Colonic mucosa (tissue), 4 donors: Measurements from ENCODE around the gene COG6. TPM values are rescaled to one million over a fixed set of nuclear protein-coding genes. Genes with fewer than 3 reads are reported as not detected.

Experiments used
- DNase-seq: peaks from one replicate; pipeline ENCODE4 v3.0.0-alpha.2; 2020
- H3K27ac ChIP-seq: fragments of 200-600 bp; one replicate; pipeline ENCODE4 v1.8.0; 2021
- H3K27me3 ChIP-seq: fragments of 200-600 bp; one replicate; pipeline ENCODE4 v1.8.0; 2021
- H3K36me3 ChIP-seq: fragments of 200-600 bp; one replicate; pipeline ENCODE4 v1.8.0; 2021
- H3K4me1 ChIP-seq: fragments of 200-600 bp; one replicate; pipeline ENCODE4 v1.8.0; 2021; ENCODE audit warnings: mild to moderate bottlenecking
- H3K4me3 ChIP-seq: fragments of 200-600 bp; one replicate; pipeline ENCODE4 v1.8.0; 2021
- H3K9ac ChIP-seq, 2 donors: one replicate each; pipeline ENCODE4 v1.7.0; 2013; ENCODE audit warnings: control low read depth in 2 of 2, low read depth in 2 of 2, low read length in 2 of 2
- H3K9me3 ChIP-seq: fragments of 200-600 bp; one replicate; pipeline ENCODE4 v1.8.0; 2021
- intact Hi-C: fragments of 100-400 bp; cut with DNase I; formaldehyde crosslinking; loops from one replicate; pipeline ENCODE4 v1.14.1; 2022
- total RNA-seq, 2 donors: library from RNA; stranded (reverse); fragmentation: NEBNext Ultra II Directional in 1 of 2; extraction: Animal tissue kit (Norgen Biotek cat#: 25700) in 1 of 2; gene quantifications; one replicate each; pipeline ENCODE4 v1.2.1, GENCODE V29; 2021
- TF ChIP-seq, protein P1 (sequence below): fragments of 200-600 bp; IDR thresholded peaks from one replicate; pipeline ENCODE4 v1.8.0; 2022; ENCODE audit warnings: antibody characterized with exemption, mild to moderate bottlenecking
- donor health status: healthy.
- donor health status: DM: no; HTN: no; CAD: no.
- donor health status: DM: no; HTN: no; CAD: no.

Gene COG6
- total RNA-seq, 2 donors from 2014 or later, result 31.9 to 37.0 TPM

DNA sequence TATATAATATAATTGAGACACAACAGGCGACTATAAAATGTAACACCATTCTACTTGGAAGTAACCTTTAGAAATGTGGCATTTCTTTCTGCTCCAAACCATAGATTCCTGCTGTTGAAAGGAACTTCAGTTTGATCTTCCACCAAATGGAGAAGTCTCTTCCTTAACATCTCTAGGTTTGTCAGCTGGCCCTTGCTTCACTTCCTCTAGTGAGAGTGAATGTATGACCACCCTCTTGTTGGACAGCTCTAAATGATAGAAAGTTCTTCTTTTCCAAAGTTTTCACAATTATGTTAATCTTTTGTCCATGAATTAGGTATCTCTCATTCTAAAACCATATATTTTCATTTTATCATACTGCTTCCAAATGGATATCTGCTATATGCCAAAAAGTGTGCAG is 13.8 kb upstream of the COG6 start:
- no peaks in the 10 kb centered on the region for H3K27me3 ChIP-seq
- DNase-seq, result no peak
- no peaks in the 10 kb centered on the region for H3K4me1 ChIP-seq
- no peak overlapping the region for H3K4me3 ChIP-seq
- no peaks in the 10 kb centered on the region for H3K9me3 ChIP-seq
- TF ChIP-seq, protein P1, sequence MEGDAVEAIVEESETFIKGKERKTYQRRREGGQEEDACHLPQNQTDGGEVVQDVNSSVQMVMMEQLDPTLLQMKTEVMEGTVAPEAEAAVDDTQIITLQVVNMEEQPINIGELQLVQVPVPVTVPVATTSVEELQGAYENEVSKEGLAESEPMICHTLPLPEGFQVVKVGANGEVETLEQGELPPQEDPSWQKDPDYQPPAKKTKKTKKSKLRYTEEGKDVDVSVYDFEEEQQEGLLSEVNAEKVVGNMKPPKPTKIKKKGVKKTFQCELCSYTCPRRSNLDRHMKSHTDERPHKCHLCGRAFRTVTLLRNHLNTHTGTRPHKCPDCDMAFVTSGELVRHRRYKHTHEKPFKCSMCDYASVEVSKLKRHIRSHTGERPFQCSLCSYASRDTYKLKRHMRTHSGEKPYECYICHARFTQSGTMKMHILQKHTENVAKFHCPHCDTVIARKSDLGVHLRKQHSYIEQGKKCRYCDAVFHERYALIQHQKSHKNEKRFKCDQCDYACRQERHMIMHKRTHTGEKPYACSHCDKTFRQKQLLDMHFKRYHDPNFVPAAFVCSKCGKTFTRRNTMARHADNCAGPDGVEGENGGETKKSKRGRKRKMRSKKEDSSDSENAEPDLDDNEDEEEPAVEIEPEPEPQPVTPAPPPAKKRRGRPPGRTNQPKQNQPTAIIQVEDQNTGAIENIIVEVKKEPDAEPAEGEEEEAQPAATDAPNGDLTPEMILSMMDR, result no peak
- H3K36me3 ChIP-seq, result no peaks in the 10 kb centered on the region
- no peak overlapping the region for H3K9ac ChIP-seq
- intact Hi-C loops, result no loop called here
- H3K27ac ChIP-seq, result no peak overlapping the region

GRCh38 chr13:39646122-39646521 is 9.3 kb upstream of the COG6 start:
- DNase-seq, result no peak
- Histone ChIP-seq H3K27me3 (no peaks in the 10 kb centered on the region), H3K4me1 (no peaks in the 10 kb centered on the region), H3K4me3 (no peak overlapping the region), H3K27ac (no peak overlapping the region), H3K36me3 (no peaks in the 10 kb centered on the region), H3K9ac (no peak overlapping the region), H3K9me3 (no peaks in the 10 kb centered on the region)
- intact Hi-C loops, result no loop called here
- TF ChIP-seq, protein P1, result no peak

- no peaks in the 10 kb centered on the region for H3K27me3 ChIP-seq
- intact Hi-C loops, result no loop called here
- peak overlapping the region; percentile 98 for H3K4me3 ChIP-seq
- no peaks in the 10 kb centered on the region for H3K4me1 ChIP-seq
- peak overlapping the region; percentile 38 for H3K27ac ChIP-seq
- peak overlapping the region in 1 of 2 donors; percentile 96 for H3K9ac ChIP-seq
- no peaks in the 10 kb centered on the region for H3K9me3 ChIP-seq
- DNase-seq, result no peak
- TF ChIP-seq, protein P1, result no peak
- H3K36me3 ChIP-seq, result no peaks in the 10 kb centered on the region
Observed at GRCh38 chr13:39655041-39655568, 357 bp upstream of the COG6 start.

- no peak overlapping the region for H3K27ac ChIP-seq
Observed at GRCh38 chr13:39656325-39656677, 839 bp downstream of the COG6 start.

GRCh38 chr13:39663508-39663907 is 8.0 kb downstream of the COG6 start:
- H3K9me3 ChIP-seq, result no peaks in the 10 kb centered on the region
- no peak overlapping the region for H3K9ac ChIP-seq
- no peaks in the 10 kb centered on the region for H3K36me3 ChIP-seq
- no peaks in the 10 kb centered on the region for H3K27me3 ChIP-seq
- TF ChIP-seq, protein P1, result no peak
- H3K4me3 ChIP-seq, result no peak overlapping the region
- DNase-seq, result no peak
- intact Hi-C loops, result no loop called here
- H3K27ac ChIP-seq, result no peak overlapping the region
- H3K4me1 ChIP-seq, result no peaks in the 10 kb centered on the region

More at GRCh38 chr13:39656325-39656677, 839 bp downstream of the COG6 start:
- Histone ChIP-seq H3K9me3 (no peaks in the 10 kb centered on the region), H3K4me3 (peak overlapping the region; percentile 98), H3K36me3 (no peaks in the 10 kb centered on the region), H3K4me1 (no peaks in the 10 kb centered on the region), H3K27me3 (no peaks in the 10 kb centered on the region), H3K9ac (peak overlapping the region; percentile 85 to 96)
- intact Hi-C loops, result no loop called here
- TF ChIP-seq, protein P1, result no peak
- no peak for DNase-seq

GRCh38 chr13:39663958-39664357 is 8.5 kb downstream of the COG6 start:
- DNase-seq, result no peak
- Histone ChIP-seq H3K9ac (no peak overlapping the region), H3K27me3 (no peaks in the 10 kb centered on the region), H3K27ac (no peak overlapping the region), H3K4me1 (no peaks in the 10 kb centered on the region), H3K36me3 (no peaks in the 10 kb centered on the region), H3K9me3 (no peaks in the 10 kb centered on the region), H3K4me3 (no peak overlapping the region)
- TF ChIP-seq, protein P1, result no peak
- intact Hi-C loops, result no loop called here
